Calu3 (cell line): ENCODE results near the gene GMPS. TPM values are rescaled to one million over a fixed set of nuclear protein-coding genes. Genes with fewer than 3 reads are reported as not detected.

Experiments
- BruUV-seq: library from RNA; stranded (reverse); fragments of 400-500 nt; replicated peaks from 2 replicates; lab custom pipeline; 2021; lab: Mats Ljungman, UMichigan
- CTCF ChIA-PET: fragments of 300-600 bp; sonication (Branson Sonifier 250); formaldehyde crosslinking; loops from one replicate; lab custom pipeline; 2022; ENCODE audit warnings: antibody characterized with exemption; lab: Charles Lee
- DNase-seq: peaks from one replicate; pipeline ENCODE4 v3.0.0; 2022
- H3K27ac Mint-ChIP-seq: one replicate; pipeline ENCODE4 v1.8.0; 2022; ENCODE audit warnings: mixed read lengths; ENCODE audit not compliant: unreplicated experiment
- H3K27me3 Mint-ChIP-seq: one replicate; pipeline ENCODE4 v1.8.0; 2022; ENCODE audit warnings: mixed read lengths; ENCODE audit not compliant: unreplicated experiment
- H3K36me3 Mint-ChIP-seq: one replicate; pipeline ENCODE4 v1.8.0; 2022; ENCODE audit warnings: mild to moderate bottlenecking, moderate library complexity, mixed read lengths; ENCODE audit not compliant: insufficient read depth, unreplicated experiment
- H3K4me1 Mint-ChIP-seq: one replicate; pipeline ENCODE4 v1.8.0; 2022; ENCODE audit warnings: mild to moderate bottlenecking, low read depth, mixed read lengths; ENCODE audit not compliant: unreplicated experiment
- H3K4me3 Mint-ChIP-seq: one replicate; pipeline ENCODE4 v1.8.0; 2022; ENCODE audit warnings: mild to moderate bottlenecking, low read depth, moderate library complexity, mixed read lengths; ENCODE audit not compliant: unreplicated experiment
- H3K9me3 Mint-ChIP-seq: one replicate; pipeline ENCODE4 v1.8.0; 2022; ENCODE audit warnings: low read depth, mixed read lengths; ENCODE audit not compliant: unreplicated experiment
- CTCF ChIP-seq: fragments of 200-600 bp; IDR thresholded peaks from one replicate; pipeline ENCODE4 v1.8.0; 2022; ENCODE audit warnings: antibody characterized with exemption; ENCODE audit not compliant: unreplicated experiment
- intact Hi-C: fragments of 100-400 bp; cut with micrococcal nuclease; formaldehyde crosslinking; loops from one replicate; pipeline ENCODE4 v1.10.0; 2022; ENCODE audit not compliant: unreplicated experiment
- total RNA-seq: library from RNA; stranded (reverse); gene quantifications from 2 replicates; pipeline ENCODE4 v1.2.3, GENCODE V29; 2022

Gene GMPS
- total RNA-seq, 1 experiment from 2014 or later, result 194 TPM

DNA sequence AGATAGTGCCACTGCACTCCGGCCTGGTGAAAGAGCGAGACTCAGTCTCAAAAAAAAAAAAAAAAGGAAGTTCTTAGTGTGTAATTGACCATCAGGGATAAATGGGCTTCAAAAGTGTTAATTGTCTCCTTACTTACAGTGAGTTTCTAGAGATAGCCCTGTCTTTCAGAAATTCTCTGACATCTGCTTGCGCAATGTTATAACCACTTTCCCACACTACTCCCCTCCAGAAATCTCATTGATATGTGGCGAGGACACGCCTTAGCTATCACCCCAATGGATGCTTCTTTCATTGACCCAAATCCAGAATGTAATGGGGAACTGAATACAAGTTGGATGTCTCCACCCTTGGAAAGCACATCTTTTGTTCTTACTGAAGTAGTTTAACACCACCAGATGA lies 70.9 kb downstream of the GMPS start:
- BruUV-seq, result no TSS peak
- Mint-ChIP-seq H3K27me3 (no peaks in the 10 kb centered on the region), H3K4me3 (no peak overlapping the region), H3K36me3 (peaks cover 45% of the 10 kb centered on the region), H3K9me3 (no peaks in the 10 kb centered on the region), H3K4me1 (no peaks in the 10 kb centered on the region), H3K27ac (no peak overlapping the region)
- CTCF ChIA-PET, result interaction anchor here (0.6 to 0.7 kb wide), 4 partner anchors 50 to 1052 kb away, joined by 3 to 7 read pairs (median 4); no protein-coding TSS in a partner anchor
- DNase-seq, result no peak
- intact Hi-C loops, result no loop called here
- TF ChIP-seq CTCF, result no peak

DNA sequence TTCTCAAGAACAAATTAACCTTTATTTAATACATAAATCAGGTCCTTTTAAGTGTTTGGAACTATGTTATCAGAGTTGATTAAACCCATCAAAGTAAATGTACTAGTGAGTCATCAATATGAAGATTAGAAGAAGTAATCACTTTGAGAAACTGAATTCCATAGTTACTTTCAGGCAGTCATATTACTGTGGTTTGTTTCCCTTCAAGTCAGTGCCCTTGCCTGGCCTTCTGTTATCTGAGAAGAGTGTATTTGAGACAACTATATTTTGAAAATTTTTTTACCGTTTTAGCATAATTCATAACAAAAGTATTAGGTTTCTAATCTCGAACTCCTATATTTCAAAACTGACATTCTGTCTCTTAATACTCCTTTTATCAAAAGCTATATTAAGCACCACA lies 73.6 kb downstream of the GMPS start:
- TF ChIP-seq CTCF, result no peak
- no peaks in the 10 kb centered on the region for H3K4me1 Mint-ChIP-seq
- DNase-seq, result no peak
- H3K27ac Mint-ChIP-seq, result no peak overlapping the region
- H3K27me3 Mint-ChIP-seq, result no peaks in the 10 kb centered on the region
- no TSS peak for BruUV-seq
- CTCF ChIA-PET, result no interaction called here
- peaks cover 34% of the 10 kb centered on the region for H3K36me3 Mint-ChIP-seq
- no peak overlapping the region for H3K4me3 Mint-ChIP-seq
- no peaks in the 10 kb centered on the region for H3K9me3 Mint-ChIP-seq
- intact Hi-C loops, result no loop called here

DNA sequence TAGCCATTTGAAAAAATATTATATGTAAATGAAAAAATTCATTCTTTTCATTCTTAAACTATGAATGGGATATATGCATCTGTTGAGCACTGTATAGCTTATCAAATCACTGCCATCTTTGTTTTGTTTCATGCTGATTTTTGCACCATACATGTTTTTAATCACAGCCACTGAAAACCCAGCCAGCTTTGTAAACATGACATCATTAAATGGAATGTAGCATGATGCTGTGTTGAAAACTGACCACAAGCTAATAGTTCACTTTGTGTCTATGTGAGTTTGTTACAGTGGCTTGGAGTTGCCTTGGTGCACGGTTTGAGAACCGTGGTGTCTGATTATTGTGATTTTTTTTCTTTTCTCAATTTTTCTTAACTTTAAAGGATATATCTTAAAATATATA lies 75.7 kb downstream of the GMPS start:
- no peaks in the 10 kb centered on the region for H3K27me3 Mint-ChIP-seq
- no peak for DNase-seq
- no peak overlapping the region for H3K4me3 Mint-ChIP-seq
- intact Hi-C loops, result no loop called here
- H3K9me3 Mint-ChIP-seq, result no peaks in the 10 kb centered on the region
- BruUV-seq, result no TSS peak
- no peak for TF ChIP-seq CTCF
- H3K4me1 Mint-ChIP-seq, result no peaks in the 10 kb centered on the region
- H3K27ac Mint-ChIP-seq, result no peak overlapping the region
- peaks cover 32% of the 10 kb centered on the region for H3K36me3 Mint-ChIP-seq
- CTCF ChIA-PET, result interaction anchor here (0.6 to 1.8 kb wide), 2 partner anchors 140 to 582 kb away, joined by 3 to 5 read pairs; partner anchors contain the start of gene C3orf33

GRCh38 chr3:155948476-155948875 lies 78.0 kb downstream of the GMPS start:
- CTCF ChIA-PET, result no interaction called here
- Mint-ChIP-seq H3K27me3 (no peaks in the 10 kb centered on the region), H3K36me3 (peaks cover 30% of the 10 kb centered on the region), H3K9me3 (no peaks in the 10 kb centered on the region), H3K27ac (no peak overlapping the region), H3K4me1 (no peaks in the 10 kb centered on the region), H3K4me3 (no peak overlapping the region)
- no peak for DNase-seq
- TF ChIP-seq CTCF, result no peak
- no TSS peak for BruUV-seq
- intact Hi-C loops, result no loop called here
